Ovary (tissue), 3 donors: ENCODE data around the gene TAS2R1.

Experiments
- CTCF ChIP-seq, 3 donors: fragments of 450-650 bp in 2 of 3; fragments of 200-600 bp in 1 of 3; IDR thresholded peaks; one replicate each; pipeline versions ENCODE4 v1.5.1 to v1.8.0; 2016 to 2022; ENCODE audit warnings: antibody characterized with exemption in 3 of 3, mild to moderate bottlenecking in 1 of 3
- POLR2A ChIP-seq: fragments of 450-650 bp; IDR thresholded peaks from one replicate; pipeline ENCODE4 v1.6.1; 2017; ENCODE audit warnings: antibody characterized with exemption, mild to moderate bottlenecking, moderate library complexity
- donor health status: DM: no; HTN: no; CAD: no.

- TF ChIP-seq POLR2A (no peak), CTCF (IDR thresholded peaks at IDR 0.05) (no peak)
Observed at GRCh38 chr5:9646843-9647242, 16.7 kb upstream of the TAS2R1 start.
